ENCODE data around the gene STKLD1.
A peak's percentile ranks its signal among the peaks of the same experiment; 100 is the strongest.

STKLD1 gene

GRCh38 chr9:133344979-133345378, 31.2 kb upstream of the STKLD1 start:
- H3K27me3 ChIP-seq (replicated peaks; ENCODE audit: insufficient read depth, low read length), result no peaks in the 10 kb centered on the region
- no peak overlapping the region for H3K27ac ChIP-seq (ENCODE audit: low read length)
- DNase-seq, result no peak
- H3K4me3 ChIP-seq (ENCODE audit: low read length), result no peak overlapping the region
- peaks cover 20% of the 10 kb centered on the region for H3F3A ChIP-seq (ENCODE audit: insufficient read depth, low read length)
- H3K9me3 ChIP-seq (replicated peaks; ENCODE audit: insufficient read depth, low read length), result no peaks in the 10 kb centered on the region
- no peaks in the 10 kb centered on the region; the same call in 1 of the 2 replicates for H4K20me1 ChIP-seq (ENCODE audit: insufficient read depth, low read length)
- no peak overlapping the region for H3K9ac ChIP-seq (ENCODE audit: low read length)
- H3K9me2 ChIP-seq (replicated peaks; ENCODE audit: insufficient read depth, low read length), result no peaks in the 10 kb centered on the region
- H3K36me3 ChIP-seq (replicated peaks; ENCODE audit: insufficient read depth, low read length), result peaks cover 6% of the 10 kb centered on the region; the same call in 1 of the 2 replicates
- peaks cover 17% of the 10 kb centered on the region; the same call in 1 of the 2 replicates for H3K4me1 ChIP-seq (ENCODE audit: low read length)
- peaks cover 48% of the 10 kb centered on the region for H3K79me2 ChIP-seq (ENCODE audit: low read length)
- no peak for TF ChIP-seq CTCF (IDR thresholded peaks at IDR 0.05; ENCODE audit: low read length)
- no peak for TF ChIP-seq EZH2 (optimal IDR thresholded peaks at IDR 0.05; ENCODE audit: low read depth, low read length)
- no peak for TF ChIP-seq EZH2phosphoT487 (IDR thresholded peaks at IDR 0.05; ENCODE audit: low read length)
- no peak overlapping the region for H2AFZ ChIP-seq (ENCODE audit: low read length)
- H3K4me2 ChIP-seq (ENCODE audit: low read depth, low read length), result no peak overlapping the region

GRCh38 chr9:133345596-133345995, 30.6 kb upstream of the STKLD1 start:
- Histone ChIP-seq H3K9me2 (replicated peaks; ENCODE audit: insufficient read depth, low read length) (no peaks in the 10 kb centered on the region), H3K79me2 (ENCODE audit: low read length) (peaks cover 54% of the 10 kb centered on the region), H3K4me3 (ENCODE audit: low read length) (no peak overlapping the region), H3K27me3 (replicated peaks; ENCODE audit: insufficient read depth, low read length) (no peaks in the 10 kb centered on the region), H3K9ac (ENCODE audit: low read length) (no peak overlapping the region), H3K36me3 (replicated peaks; ENCODE audit: insufficient read depth, low read length) (peaks cover 12% of the 10 kb centered on the region), H2AFZ (ENCODE audit: low read length) (no peak overlapping the region), H3K27ac (ENCODE audit: low read length) (no peak overlapping the region), H3K4me1 (ENCODE audit: low read length) (peaks cover 17% of the 10 kb centered on the region; the same call in 1 of the 2 replicates), H3K4me2 (ENCODE audit: low read depth, low read length) (no peak overlapping the region), H4K20me1 (ENCODE audit: insufficient read depth, low read length) (peaks cover 4% of the 10 kb centered on the region; the same call in 1 of the 2 replicates), H3F3A (ENCODE audit: insufficient read depth, low read length) (peaks cover 26% of the 10 kb centered on the region), H3K9me3 (replicated peaks; ENCODE audit: insufficient read depth, low read length) (no peaks in the 10 kb centered on the region)
- TF ChIP-seq EZH2 (optimal IDR thresholded peaks at IDR 0.05; ENCODE audit: low read depth, low read length) (no peak), EZH2phosphoT487 (IDR thresholded peaks at IDR 0.05; ENCODE audit: low read length) (no peak), CTCF (IDR thresholded peaks at IDR 0.05; ENCODE audit: low read length) (no peak)
- no peak for DNase-seq

- H3K79me2 ChIP-seq (ENCODE audit: low read length), result peaks cover 58% of the 10 kb centered on the region
These were observed 30.0 kb upstream of the STKLD1 start for GRCh38 chr9:133346021-133346785.

More at GRCh38 chr9:133346021-133346785, 30.0 kb upstream of the STKLD1 start:
- no peaks in the 10 kb centered on the region for H3K9me2 ChIP-seq (replicated peaks; ENCODE audit: insufficient read depth, low read length)
- H3K9ac ChIP-seq (ENCODE audit: low read length), result peak overlapping the region; percentile 84; the same call in 1 of the 2 replicates
- H3K4me2 ChIP-seq (ENCODE audit: low read depth, low read length), result peak overlapping the region; percentile 88
- peak overlapping the region; percentile 97 for H3K4me3 ChIP-seq (ENCODE audit: low read length)
- peaks cover 17% of the 10 kb centered on the region; the same call in 1 of the 2 replicates for H3K4me1 ChIP-seq (ENCODE audit: low read length)
- H3K9me3 ChIP-seq (replicated peaks; ENCODE audit: insufficient read depth, low read length), result no peaks in the 10 kb centered on the region
- no peak overlapping the region for H2AFZ ChIP-seq (ENCODE audit: low read length)
- no peak for TF ChIP-seq EZH2 (optimal IDR thresholded peaks at IDR 0.05; ENCODE audit: low read depth, low read length)
- TF ChIP-seq CTCF (IDR thresholded peaks at IDR 0.05; ENCODE audit: low read length), result no peak
- TF ChIP-seq EZH2phosphoT487 (IDR thresholded peaks at IDR 0.05; ENCODE audit: low read length), result no peak
- H4K20me1 ChIP-seq (ENCODE audit: insufficient read depth, low read length), result peaks cover 4% of the 10 kb centered on the region; the same call in 1 of the 2 replicates
- H3K27ac ChIP-seq (ENCODE audit: low read length), result no peak overlapping the region
- H3K36me3 ChIP-seq (replicated peaks; ENCODE audit: insufficient read depth, low read length), result peaks cover 17% of the 10 kb centered on the region
- peaks cover 32% of the 10 kb centered on the region for H3F3A ChIP-seq (ENCODE audit: insufficient read depth, low read length)
- no peak for DNase-seq
- no peaks in the 10 kb centered on the region for H3K27me3 ChIP-seq (replicated peaks; ENCODE audit: insufficient read depth, low read length)

Measured in MM.1S (cell line).